ENCODE measurements around the gene PCYT1A.
"Not testable (repeated sequence)": the region's sequence is repeated elsewhere in the genome, so short reads cannot be mapped to it uniquely, and the experiment has no call there.

The PCYT1A gene

DNA sequence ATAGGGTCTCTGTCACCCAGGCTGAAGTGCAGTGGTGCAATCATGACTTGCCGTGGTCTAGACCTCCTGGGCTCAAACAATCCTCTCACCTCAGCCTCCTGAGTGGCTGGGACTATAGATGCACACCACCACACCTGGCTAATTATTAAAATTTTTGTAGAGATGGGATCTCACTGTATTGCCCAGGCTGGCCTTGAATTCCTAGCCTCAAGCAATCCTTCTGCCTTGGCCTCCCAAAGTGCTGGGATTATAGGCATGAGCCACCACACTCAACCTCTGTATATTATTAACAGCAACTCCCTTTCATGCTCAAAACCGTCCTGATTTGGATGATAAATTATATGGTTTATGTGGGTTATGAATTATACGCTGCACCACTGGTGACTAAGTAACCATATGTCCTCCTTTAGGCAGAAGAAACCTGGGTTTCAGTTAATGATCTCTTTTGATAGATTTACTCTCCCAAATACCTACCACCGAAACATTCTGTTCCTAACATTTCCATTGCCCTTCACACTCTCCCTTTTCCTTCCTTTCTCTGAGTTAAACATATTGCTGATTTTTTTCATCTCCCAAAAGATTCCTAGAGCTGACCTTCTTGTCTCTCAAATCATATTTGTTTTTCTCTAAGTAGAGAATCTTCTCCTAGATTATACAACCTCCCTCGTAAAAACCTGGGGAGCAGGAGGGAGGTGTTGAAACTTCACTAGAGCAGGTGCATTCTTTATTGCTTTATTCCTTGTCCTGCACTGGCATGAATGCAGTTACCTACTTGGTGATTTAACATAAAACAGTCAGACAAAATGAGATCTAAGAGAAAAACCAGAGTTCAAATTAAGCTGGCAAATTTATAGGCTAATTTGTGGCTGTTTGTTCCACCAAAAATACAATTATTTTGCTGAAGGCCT, 32.9 kb downstream of the PCYT1A start:
- no peaks in the 10 kb centered on the region for H3K9me3 ChIP-seq
- no peaks in the 10 kb centered on the region for H3K4me1 ChIP-seq
- peaks cover 8 to 35% (median 23%) of the 10 kb centered on the region in 3 donors for H3K36me3 ChIP-seq
- H3K27ac ChIP-seq: no peak overlapping the region
- TF ChIP-seq, protein P1, sequence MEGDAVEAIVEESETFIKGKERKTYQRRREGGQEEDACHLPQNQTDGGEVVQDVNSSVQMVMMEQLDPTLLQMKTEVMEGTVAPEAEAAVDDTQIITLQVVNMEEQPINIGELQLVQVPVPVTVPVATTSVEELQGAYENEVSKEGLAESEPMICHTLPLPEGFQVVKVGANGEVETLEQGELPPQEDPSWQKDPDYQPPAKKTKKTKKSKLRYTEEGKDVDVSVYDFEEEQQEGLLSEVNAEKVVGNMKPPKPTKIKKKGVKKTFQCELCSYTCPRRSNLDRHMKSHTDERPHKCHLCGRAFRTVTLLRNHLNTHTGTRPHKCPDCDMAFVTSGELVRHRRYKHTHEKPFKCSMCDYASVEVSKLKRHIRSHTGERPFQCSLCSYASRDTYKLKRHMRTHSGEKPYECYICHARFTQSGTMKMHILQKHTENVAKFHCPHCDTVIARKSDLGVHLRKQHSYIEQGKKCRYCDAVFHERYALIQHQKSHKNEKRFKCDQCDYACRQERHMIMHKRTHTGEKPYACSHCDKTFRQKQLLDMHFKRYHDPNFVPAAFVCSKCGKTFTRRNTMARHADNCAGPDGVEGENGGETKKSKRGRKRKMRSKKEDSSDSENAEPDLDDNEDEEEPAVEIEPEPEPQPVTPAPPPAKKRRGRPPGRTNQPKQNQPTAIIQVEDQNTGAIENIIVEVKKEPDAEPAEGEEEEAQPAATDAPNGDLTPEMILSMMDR (IDR thresholded peaks at IDR 0.05): no peak
- intact Hi-C loops (cut with DNase I; ENCODE audit: low total_unique reads): loop anchor here (5.0 kb wide), 1 partner anchor 268 kb away; no protein-coding TSS in a partner anchor
- H3K4me3 ChIP-seq: no peak overlapping the region
- DNase-seq: no peak
- no peaks in the 10 kb centered on the region for H3K27me3 ChIP-seq

DNA sequence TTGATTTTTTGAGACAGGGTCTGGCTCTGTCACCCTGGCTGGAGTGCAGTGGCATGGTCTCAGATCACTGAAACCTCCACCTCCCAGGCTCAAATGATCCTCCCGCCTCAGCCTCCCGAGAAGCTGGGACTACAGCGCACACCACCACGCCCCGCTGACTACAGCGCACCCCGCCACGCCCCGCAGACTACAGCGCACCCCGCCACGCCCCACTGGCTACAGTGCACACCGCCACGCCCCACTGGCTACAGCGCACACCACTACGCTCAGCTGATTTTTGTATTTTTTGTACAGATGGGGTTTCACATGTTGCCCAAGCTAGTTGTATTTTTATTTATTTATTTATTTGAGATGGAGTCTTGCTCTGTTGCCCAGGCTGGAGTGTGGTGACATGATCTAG, 35.6 kb downstream of the PCYT1A start:
- no peak overlapping the region for H3K4me3 ChIP-seq
- TF ChIP-seq, protein P1 (IDR thresholded peaks at IDR 0.05): no peak
- H3K27ac ChIP-seq: no peak overlapping the region
- H3K4me1 ChIP-seq: no peaks in the 10 kb centered on the region
- H3K36me3 ChIP-seq: peaks cover 19 to 44% (median 39%) of the 10 kb centered on the region in 3 donors
- H3K9me3 ChIP-seq: no peaks in the 10 kb centered on the region
- DNase-seq: no peak
- H3K27me3 ChIP-seq: no peaks in the 10 kb centered on the region
- intact Hi-C loops (cut with DNase I; ENCODE audit: low total_unique reads): loop anchor here (5.0 kb wide), 1 partner anchor 270 kb away; no protein-coding TSS in a partner anchor

DNA sequence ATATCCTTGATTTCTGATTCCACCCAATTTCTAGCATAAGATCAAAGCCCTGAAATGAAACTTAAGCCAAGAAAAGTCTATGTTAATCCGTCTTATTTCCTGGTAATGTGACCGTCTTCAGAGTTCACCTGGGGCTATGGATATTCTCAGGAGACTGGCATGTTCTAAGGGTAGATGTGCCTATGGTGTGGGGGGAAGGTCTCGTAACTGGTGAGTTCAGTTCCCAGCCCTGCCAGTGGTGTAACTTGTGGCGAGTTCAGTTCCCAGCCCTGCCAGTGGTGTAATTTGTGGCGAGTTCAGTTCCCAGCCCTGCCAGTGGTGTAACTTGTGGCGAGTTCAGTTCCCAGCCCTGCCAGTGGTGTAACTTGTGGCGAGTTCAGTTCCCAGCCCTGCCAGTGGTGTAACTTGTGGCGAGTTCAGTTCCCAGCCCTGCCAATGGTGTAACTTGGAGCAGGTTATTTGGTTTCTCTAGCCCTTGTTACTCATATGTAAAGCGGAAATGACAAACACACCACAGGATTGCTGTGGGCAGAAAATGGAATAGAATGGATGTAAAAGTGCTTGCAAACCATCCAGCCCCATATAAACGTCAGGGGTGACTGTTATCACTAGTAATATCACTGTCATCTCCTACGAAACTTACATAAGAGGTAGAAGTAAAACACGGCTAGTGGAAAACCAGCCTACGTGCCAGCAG, 40.8 kb downstream of the PCYT1A start:
- no peak for DNase-seq
- Histone ChIP-seq H3K27ac (no peak overlapping the region), H3K4me3 (no peak overlapping the region), H3K4me1 (no peaks in the 10 kb centered on the region), H3K27me3 (no peaks in the 10 kb centered on the region), H3K9me3 (no peaks in the 10 kb centered on the region), H3K36me3 (peaks cover 30 to 63% (median 48%) of the 10 kb centered on the region in 3 donors)
- TF ChIP-seq, protein P1 (IDR thresholded peaks at IDR 0.05): no peak
- intact Hi-C loops (cut with DNase I; ENCODE audit: low total_unique reads): no loop called here

DNA sequence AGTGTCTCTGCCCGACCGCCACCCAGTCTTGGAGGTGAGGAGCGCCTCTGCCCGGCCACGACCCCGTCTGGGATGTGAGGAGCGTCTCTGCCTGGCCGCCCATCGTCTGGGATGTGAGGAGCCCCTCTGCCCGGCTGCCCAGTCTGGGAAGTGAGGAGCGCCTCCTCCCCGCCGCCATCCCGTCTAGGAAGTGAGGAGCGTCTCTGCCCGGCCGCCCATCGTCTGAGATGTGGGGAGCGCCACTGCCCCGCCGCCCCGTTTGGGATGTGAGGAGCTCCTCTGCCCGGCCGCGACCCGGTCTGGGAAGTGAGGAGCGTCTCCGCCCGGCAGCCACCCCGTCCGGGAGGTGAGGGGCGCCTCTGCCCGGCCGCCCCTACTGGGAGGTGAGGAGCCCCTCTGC, 43.4 kb downstream of the PCYT1A start:
- H3K4me1 ChIP-seq; DNase-seq; H3K9me3 ChIP-seq; H3K27me3 ChIP-seq; H3K4me3 ChIP-seq; H3K27ac ChIP-seq; intact Hi-C loops (cut with DNase I; ENCODE audit: low total_unique reads): not testable (repeated sequence)
- H3K36me3 ChIP-seq: peaks cover 51 to 86% (median 66%) of the 10 kb centered on the region in 3 donors

DNA sequence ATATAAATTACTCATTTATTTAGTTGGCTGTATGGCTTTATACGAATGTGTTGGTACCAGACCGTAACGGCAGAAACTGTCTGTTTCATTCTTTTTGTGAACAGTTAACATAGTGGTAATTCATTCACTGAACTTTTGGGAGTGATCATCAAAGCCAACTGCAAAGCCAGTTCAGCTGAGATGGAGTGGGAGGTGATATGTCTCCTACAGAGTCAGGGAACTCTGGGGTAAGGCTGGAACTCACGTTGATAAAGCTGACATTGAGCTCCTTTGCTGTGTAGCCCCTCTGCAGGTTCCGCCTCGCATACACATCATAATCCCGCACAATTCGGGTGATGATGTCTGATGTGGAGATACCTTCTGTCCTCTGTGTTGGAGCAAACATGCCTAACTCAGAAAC, 45.8 kb downstream of the PCYT1A start:
- no peaks in the 10 kb centered on the region for H3K4me1 ChIP-seq
- no peak for DNase-seq
- H3K36me3 ChIP-seq: peaks cover 48 to 94% (median 71%) of the 10 kb centered on the region in 3 donors
- H3K27me3 ChIP-seq: no peaks in the 10 kb centered on the region
- TF ChIP-seq, protein P1 (IDR thresholded peaks at IDR 0.05): no peak
- H3K9me3 ChIP-seq: no peaks in the 10 kb centered on the region
- H3K4me3 ChIP-seq: no peak overlapping the region
- H3K27ac ChIP-seq: no peak overlapping the region
- intact Hi-C loops (cut with DNase I; ENCODE audit: low total_unique reads): no loop called here

DNA sequence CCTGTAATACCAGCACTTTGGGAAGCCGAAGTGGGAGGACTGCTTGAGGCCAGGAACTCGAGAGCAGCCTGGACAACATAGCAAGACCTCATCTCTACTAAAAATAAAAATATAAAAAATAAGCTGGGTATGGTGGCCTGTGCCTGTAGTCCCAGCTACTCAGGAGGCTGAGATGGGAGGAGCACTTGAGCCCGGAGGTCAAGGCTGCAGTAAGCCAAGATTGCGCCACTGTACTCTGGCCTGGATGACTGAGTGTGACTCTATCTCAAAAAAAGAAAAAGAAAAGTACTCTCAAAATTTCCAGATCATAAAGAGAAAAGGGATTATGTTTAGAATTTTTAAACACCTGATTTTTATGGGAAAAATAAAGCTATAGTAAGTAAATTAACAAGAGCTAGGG, 47.1 kb downstream of the PCYT1A start:
- TF ChIP-seq, protein P1 (IDR thresholded peaks at IDR 0.05): no peak
- Histone ChIP-seq H3K4me1 (no peaks in the 10 kb centered on the region), H3K36me3 (peaks cover 38 to 92% (median 60%) of the 10 kb centered on the region in 3 donors), H3K27me3 (no peaks in the 10 kb centered on the region), H3K9me3 (no peaks in the 10 kb centered on the region), H3K4me3 (no peak overlapping the region), H3K27ac (no peak overlapping the region)
- intact Hi-C loops (cut with DNase I; ENCODE audit: low total_unique reads): no loop called here
- DNase-seq: no peak
